Activated B cell treated with CpG ODN at 0.5 μM for 24 hours (primary cell): ENCODE results near the gene GFRA3. TPM values are rescaled to one million over a fixed set of nuclear protein-coding genes. Genes with fewer than 3 reads are reported as not detected.
"Not testable (repeated sequence)": the region's sequence is repeated elsewhere in the genome, so short reads cannot be mapped to it uniquely, and the experiment has no call there.

Experiments
- ATAC-seq: fragments of 200-7000 bp; cut with Tn5 transposase; one replicate; pipeline ENCODE4 v1.10.0; 2021; ENCODE audit warnings: low read depth, mild to moderate bottlenecking, moderate library complexity
- CTCF ChIA-PET: fragments of 350-600 bp; sonication (Branson Sonifier 250); formaldehyde crosslinking; loops from one replicate; lab custom pipeline; 2021; ENCODE audit warnings: antibody characterized with exemption; lab: Charles Lee
- POLR2A ChIA-PET: fragments of 350-600 bp; sonication (Branson Sonifier 250); formaldehyde crosslinking; loops from one replicate; lab custom pipeline; 2021; ENCODE audit warnings: antibody characterized with exemption; lab: Charles Lee
- DNase-seq: peaks from one replicate; pipeline ENCODE4 v3.0.0; 2022
- H3K27ac Mint-ChIP-seq: one replicate; pipeline ENCODE4 v1.8.0; 2020; ENCODE audit warnings: mixed read lengths
- H3K27me3 Mint-ChIP-seq: one replicate; pipeline ENCODE4 v1.8.0; 2021; ENCODE audit warnings: mixed read lengths
- H3K36me3 Mint-ChIP-seq: one replicate; pipeline ENCODE4 v1.8.0; 2021; ENCODE audit warnings: low read depth, mixed read lengths
- H3K4me1 Mint-ChIP-seq: one replicate; pipeline ENCODE4 v1.8.0; 2021; ENCODE audit warnings: mixed read lengths
- H3K4me3 Mint-ChIP-seq: one replicate; pipeline ENCODE4 v1.8.0; 2020; ENCODE audit warnings: mild to moderate bottlenecking, mixed read lengths
- H3K9me3 Mint-ChIP-seq: one replicate; pipeline ENCODE4 v1.8.0; 2020; ENCODE audit warnings: mixed read lengths
- CTCF ChIP-seq: fragments of 200-600 bp; IDR thresholded peaks from one replicate; pipeline ENCODE4 v1.8.0; 2022; ENCODE audit warnings: antibody characterized with exemption, mild to moderate bottlenecking
- intact Hi-C: fragments of 100-400 bp; cut with micrococcal nuclease; formaldehyde crosslinking; loops from one replicate; pipeline ENCODE4 v1.15.1; 2024
- total RNA-seq: library from RNA; stranded (reverse); gene quantifications from 2 replicates; pipeline ENCODE4 v1.2.3, GENCODE V29; 2022

Gene GFRA3
- not detected in 2 replicates for total RNA-seq

GRCh38 chr5:138274189-138274853 is at the start of gene GFRA3:
GFRA3 (minus strand) TSS chr5:138274621; CDS start chr5:138274424, 197 bp downstream.
- Mint-ChIP-seq H3K4me3 (peak within 1 kb of the TSS; percentile 56), H3K27me3 (peaks cover 20% of the 10 kb centered on the region), H3K9me3 (no peaks in the 10 kb centered on the region), H3K4me1 (peaks cover 6% of the 10 kb centered on the region), H3K36me3 (no peaks in the 10 kb centered on the region), H3K27ac (no peak within 1 kb of the TSS)
- ChIA-PET POLR2A (interaction anchor here (0.6 kb wide), 1 partner anchor 84 kb away, joined by 4 read pairs; no protein-coding TSS in a partner anchor), CTCF (no interaction called here)
- intact Hi-C loops: no loop called here
- TF ChIP-seq CTCF: no peak
- DNase-seq: no peak
- peak; percentile 7 for ATAC-seq

GRCh38 chr5:138318211-138318610 is 43.8 kb upstream of the GFRA3 start:
- H3K9me3 Mint-ChIP-seq, H3K36me3 Mint-ChIP-seq, DNase-seq, ATAC-seq, CTCF ChIA-PET, POLR2A ChIA-PET, H3K4me1 Mint-ChIP-seq, H3K27me3 Mint-ChIP-seq, H3K27ac Mint-ChIP-seq, H3K4me3 Mint-ChIP-seq: not testable (repeated sequence)
- intact Hi-C loops: loop anchor here (10.0 kb wide), 1 partner anchor 73 kb away; no protein-coding TSS in a partner anchor

GRCh38 chr5:138316355-138316754 is 41.9 kb upstream of the GFRA3 start:
- ChIA-PET POLR2A (interaction anchor here (0.6 kb wide), 1 partner anchor 83 kb away, joined by 4 read pairs; no protein-coding TSS in a partner anchor), CTCF (interaction anchor here (0.8 kb wide), 1 partner anchor 36 kb away, joined by 3 read pairs; the partner anchor contains the start of gene KDM3B)
- Mint-ChIP-seq H3K36me3 (no peaks in the 10 kb centered on the region), H3K4me3 (no peak overlapping the region), H3K27ac (no peak overlapping the region), H3K27me3 (no peaks in the 10 kb centered on the region), H3K9me3 (peaks cover 3% of the 10 kb centered on the region), H3K4me1 (no peaks in the 10 kb centered on the region)
- no peak for ATAC-seq
- TF ChIP-seq CTCF: no peak
- no peak for DNase-seq
- intact Hi-C loops: loop anchor here (10.0 kb wide), 1 partner anchor 72 kb away; no protein-coding TSS in a partner anchor

GRCh38 chr5:138315751-138316278 is 41.4 kb upstream of the GFRA3 start:
- H3K4me1 Mint-ChIP-seq: no peaks in the 10 kb centered on the region
- no peak overlapping the region for H3K4me3 Mint-ChIP-seq
- intact Hi-C loops: loop anchor here (10.0 kb wide), 1 partner anchor 71 kb away; no protein-coding TSS in a partner anchor
- CTCF ChIA-PET: no interaction called here
- POLR2A ChIA-PET: no interaction called here
- H3K27me3 Mint-ChIP-seq: no peaks in the 10 kb centered on the region
- H3K9me3 Mint-ChIP-seq: peaks cover 3% of the 10 kb centered on the region
- ATAC-seq: no peak
- TF ChIP-seq CTCF: no peak
- no peaks in the 10 kb centered on the region for H3K36me3 Mint-ChIP-seq
- DNase-seq: no peak
- no peak overlapping the region for H3K27ac Mint-ChIP-seq

GRCh38 chr5:138305797-138306196 is 31.4 kb upstream of the GFRA3 start:
- ChIA-PET CTCF (no interaction called here), POLR2A (no interaction called here)
- DNase-seq: no peak

More at GRCh38 chr5:138305797-138306196, 31.4 kb upstream of the GFRA3 start:
- ATAC-seq: no peak
- no peaks in the 10 kb centered on the region for H3K27me3 Mint-ChIP-seq
- intact Hi-C loops: no loop called here
- TF ChIP-seq CTCF: no peak
- H3K36me3 Mint-ChIP-seq: no peaks in the 10 kb centered on the region
- H3K27ac Mint-ChIP-seq: no peak overlapping the region
- no peak overlapping the region for H3K4me3 Mint-ChIP-seq
- H3K4me1 Mint-ChIP-seq: no peaks in the 10 kb centered on the region
- no peaks in the 10 kb centered on the region for H3K9me3 Mint-ChIP-seq
